Skeletal muscle satellite cell (primary cell): ENCODE data around the gene PPP1R1C.

Source experiments
- H3K27me3 ChIP-seq: 2 replicates; pipeline ENCODE4 v1.7.0; 2013; ENCODE audit warnings: low read length; ENCODE audit not compliant: control insufficient read depth, insufficient read depth
- H3K36me3 ChIP-seq: 2 replicates; pipeline ENCODE4 v1.7.0; 2013; ENCODE audit warnings: mild to moderate bottlenecking, control low read depth, low read length; ENCODE audit not compliant: insufficient read depth
- H3K4me1 ChIP-seq: 2 replicates; pipeline ENCODE4 v1.7.0; 2013; ENCODE audit warnings: low read length; ENCODE audit not compliant: control insufficient read depth, insufficient read depth
- H3K4me2 ChIP-seq: 2 replicates; pipeline ENCODE4 v1.7.0; 2013; ENCODE audit warnings: mild to moderate bottlenecking, low read length
- H3K4me3 ChIP-seq: 2 replicates; pipeline ENCODE4 v1.7.0; 2013; ENCODE audit warnings: low read length
- H3K9ac ChIP-seq: 2 replicates; pipeline ENCODE4 v1.7.0; 2013; ENCODE audit warnings: mild to moderate bottlenecking, low read depth, low read length, moderate library complexity
- H3K9me3 ChIP-seq: replicated peaks from 2 replicates; pipeline ENCODE4 v1.7.0; 2013; ENCODE audit warnings: mild to moderate bottlenecking, control low read depth, low read length

The PPP1R1C gene

DNA sequence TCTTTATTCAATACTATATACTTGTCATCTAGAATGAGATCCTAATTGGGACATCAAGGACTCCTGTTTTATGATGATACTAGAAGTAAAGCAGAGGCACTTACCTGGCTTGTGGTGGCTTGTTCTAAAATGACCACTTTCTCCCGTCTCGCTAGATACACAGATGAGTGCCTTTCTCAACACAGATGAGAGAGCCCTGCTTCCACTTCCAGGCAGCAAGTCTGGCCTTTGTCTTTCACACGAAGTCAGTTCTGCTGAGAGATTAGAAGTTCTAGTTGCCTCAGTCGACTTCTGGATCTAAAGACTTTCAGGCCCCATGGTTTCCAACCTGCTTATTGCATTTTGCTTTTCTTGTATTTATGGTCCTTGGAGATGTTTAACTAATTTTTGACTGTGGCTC is 70.3 kb downstream of the PPP1R1C start:
- Histone ChIP-seq H3K9ac (no peak overlapping the region), H3K27me3 (no peaks in the 10 kb centered on the region), H3K4me3 (no peak overlapping the region), H3K36me3 (no peaks in the 10 kb centered on the region), H3K4me1 (no peaks in the 10 kb centered on the region), H3K4me2 (no peak overlapping the region), H3K9me3 (no peaks in the 10 kb centered on the region)

GRCh38 chr2:182057002-182057401 is 71.3 kb downstream of the PPP1R1C start:
- H3K4me2 ChIP-seq = no peak overlapping the region
- H3K9me3 ChIP-seq = no peaks in the 10 kb centered on the region
- H3K4me1 ChIP-seq = no peaks in the 10 kb centered on the region
- H3K9ac ChIP-seq = no peak overlapping the region
- no peaks in the 10 kb centered on the region for H3K36me3 ChIP-seq
- H3K27me3 ChIP-seq = no peaks in the 10 kb centered on the region
- H3K4me3 ChIP-seq = no peak overlapping the region

DNA sequence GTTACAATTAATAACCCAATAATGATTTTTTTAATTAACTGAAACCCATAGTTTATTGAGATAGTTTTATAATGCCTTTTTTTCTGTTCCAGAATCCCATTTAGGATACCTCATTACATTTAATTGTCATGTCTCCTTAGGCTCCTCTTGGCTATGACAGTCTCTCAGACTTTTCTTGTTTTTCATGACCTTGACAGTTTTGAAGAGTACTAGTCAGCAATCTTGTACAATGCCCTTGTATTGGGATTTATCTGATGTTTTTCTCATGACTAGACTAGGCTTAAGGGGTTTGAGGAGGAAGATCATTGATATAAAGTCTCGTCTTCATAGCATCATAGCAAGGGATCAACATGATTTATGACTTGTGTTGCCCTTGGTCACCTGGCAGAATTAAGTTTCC is 72.4 kb downstream of the PPP1R1C start:
- Histone ChIP-seq H3K9me3 (no peaks in the 10 kb centered on the region), H3K9ac (no peak overlapping the region), H3K27me3 (no peaks in the 10 kb centered on the region), H3K4me2 (no peak overlapping the region), H3K36me3 (no peaks in the 10 kb centered on the region), H3K4me1 (no peaks in the 10 kb centered on the region), H3K4me3 (no peak overlapping the region)

- Histone ChIP-seq H3K27me3 (no peaks in the 10 kb centered on the region), H3K4me3 (no peak overlapping the region), H3K4me1 (peaks cover 8% of the 10 kb centered on the region), H3K4me2 (no peak overlapping the region), H3K9ac (no peak overlapping the region), H3K9me3 (no peaks in the 10 kb centered on the region), H3K36me3 (no peaks in the 10 kb centered on the region)
Measured at GRCh38 chr2:182061739-182062138, 76.1 kb downstream of the PPP1R1C start.

DNA sequence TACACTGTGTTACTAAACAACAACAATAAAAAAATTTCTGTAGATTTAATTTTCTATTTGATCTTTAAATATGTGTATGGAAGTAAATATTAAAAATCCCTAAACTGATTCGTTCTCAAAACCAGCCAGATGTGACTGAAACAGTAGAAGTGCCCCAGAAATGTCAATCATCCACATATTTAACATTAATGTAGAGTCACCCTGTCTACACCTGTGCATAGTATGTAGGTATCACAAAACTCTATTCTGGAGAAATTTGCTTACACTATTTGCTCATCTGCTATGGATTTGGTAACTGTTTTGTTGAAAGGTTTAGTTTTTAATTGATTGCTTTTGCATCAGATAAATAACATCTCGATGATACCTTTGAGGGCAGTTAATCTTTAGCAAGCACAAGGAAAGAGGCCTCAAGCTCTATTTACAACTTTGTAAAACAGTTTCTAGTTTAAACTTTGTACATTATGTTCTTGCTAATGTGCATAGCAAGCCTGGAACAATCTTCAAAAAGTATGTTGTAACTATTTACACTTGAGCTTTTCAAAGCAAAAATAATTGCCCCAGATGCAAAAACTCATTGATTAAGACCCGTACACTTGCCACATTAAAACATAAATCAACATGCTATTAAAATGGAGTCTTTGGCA is 76.8 kb downstream of the PPP1R1C start:
- Histone ChIP-seq H3K27me3 (no peaks in the 10 kb centered on the region), H3K4me1 (peaks cover 15% of the 10 kb centered on the region), H3K36me3 (no peaks in the 10 kb centered on the region), H3K4me3 (no peak overlapping the region), H3K4me2 (no peak overlapping the region), H3K9ac (no peak overlapping the region), H3K9me3 (no peaks in the 10 kb centered on the region)

- peaks cover 24% of the 10 kb centered on the region for H3K4me1 ChIP-seq
- H3K27me3 ChIP-seq = no peaks in the 10 kb centered on the region
- no peak overlapping the region for H3K4me3 ChIP-seq
- H3K4me2 ChIP-seq = no peak overlapping the region
- no peaks in the 10 kb centered on the region for H3K9me3 ChIP-seq
- no peaks in the 10 kb centered on the region for H3K36me3 ChIP-seq
- H3K9ac ChIP-seq = no peak overlapping the region
Measured at GRCh38 chr2:182064019-182064778, 78.5 kb downstream of the PPP1R1C start.

DNA sequence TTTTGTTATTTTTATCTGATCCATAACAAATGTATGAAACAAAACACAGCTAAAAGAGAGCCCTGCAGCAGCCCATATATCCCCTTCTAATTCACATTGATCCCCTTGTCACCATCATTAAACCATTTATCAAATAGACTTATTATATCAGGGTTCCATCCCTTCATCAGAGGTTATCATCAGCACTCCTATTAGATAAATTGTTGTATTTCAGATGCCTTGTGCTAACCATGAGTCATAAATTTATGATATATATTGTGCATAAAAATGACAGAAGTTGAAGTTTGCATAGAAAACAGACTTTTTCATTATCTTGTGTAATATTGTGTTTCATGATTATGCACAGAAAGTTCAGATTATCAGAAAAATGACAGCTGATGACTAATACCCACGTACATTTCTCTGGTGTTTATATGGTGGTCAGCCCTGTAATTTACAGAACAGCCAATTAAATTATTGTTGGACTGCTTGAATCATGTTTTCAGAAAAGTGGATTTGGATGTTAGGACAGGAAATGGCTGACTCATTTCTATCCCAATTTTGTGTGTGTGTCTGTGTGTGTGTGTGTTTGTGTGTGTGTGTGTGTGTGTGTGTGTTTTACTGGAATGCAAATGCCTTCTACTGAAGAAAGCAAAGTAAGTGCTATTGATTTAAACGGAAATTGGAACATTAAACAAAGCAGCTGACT is 80.9 kb downstream of the PPP1R1C start:
- Histone ChIP-seq H3K27me3 (no peaks in the 10 kb centered on the region), H3K9me3 (no peaks in the 10 kb centered on the region), H3K4me1 (peaks cover 24% of the 10 kb centered on the region), H3K4me3 (no peak overlapping the region), H3K4me2 (peak overlapping the region; percentile 43), H3K9ac (no peak overlapping the region), H3K36me3 (no peaks in the 10 kb centered on the region)

- Histone ChIP-seq H3K4me2 (no peak overlapping the region), H3K36me3 (no peaks in the 10 kb centered on the region), H3K9ac (no peak overlapping the region), H3K4me1 (peaks cover 24% of the 10 kb centered on the region), H3K27me3 (no peaks in the 10 kb centered on the region), H3K4me3 (no peak overlapping the region), H3K9me3 (no peaks in the 10 kb centered on the region)
Measured at GRCh38 chr2:182067393-182067792, 81.7 kb downstream of the PPP1R1C start.

DNA sequence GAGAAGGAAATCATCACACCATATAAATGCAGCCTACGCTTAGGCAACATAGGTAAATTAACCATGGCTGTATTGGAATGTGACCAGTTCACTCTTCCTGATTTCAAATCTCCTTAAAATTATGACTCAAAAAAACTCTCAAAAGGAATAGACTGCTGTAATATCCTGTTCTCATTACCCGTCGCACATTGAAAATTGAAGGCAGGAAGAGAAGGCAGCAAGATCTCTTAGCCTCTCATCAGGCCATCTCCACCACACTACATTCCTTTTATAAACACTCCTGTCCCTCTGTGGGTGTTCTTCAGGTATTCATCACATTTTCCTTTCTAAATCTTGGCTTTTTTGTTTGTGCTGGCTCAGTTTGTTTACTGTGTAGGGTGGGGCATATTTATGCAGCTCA is 83.2 kb downstream of the PPP1R1C start:
- H3K4me3 ChIP-seq = no peak overlapping the region
- no peaks in the 10 kb centered on the region for H3K9me3 ChIP-seq
- H3K27me3 ChIP-seq = no peaks in the 10 kb centered on the region
- no peak overlapping the region for H3K4me2 ChIP-seq
- no peak overlapping the region for H3K9ac ChIP-seq
- H3K4me1 ChIP-seq = peaks cover 24% of the 10 kb centered on the region
- no peaks in the 10 kb centered on the region for H3K36me3 ChIP-seq

- Histone ChIP-seq H3K9me3 (no peaks in the 10 kb centered on the region), H3K4me2 (no peak overlapping the region), H3K9ac (no peak overlapping the region), H3K4me3 (no peak overlapping the region), H3K27me3 (no peaks in the 10 kb centered on the region), H3K36me3 (no peaks in the 10 kb centered on the region), H3K4me1 (peaks cover 24% of the 10 kb centered on the region)
Measured at GRCh38 chr2:182069416-182069815, 83.8 kb downstream of the PPP1R1C start.

DNA sequence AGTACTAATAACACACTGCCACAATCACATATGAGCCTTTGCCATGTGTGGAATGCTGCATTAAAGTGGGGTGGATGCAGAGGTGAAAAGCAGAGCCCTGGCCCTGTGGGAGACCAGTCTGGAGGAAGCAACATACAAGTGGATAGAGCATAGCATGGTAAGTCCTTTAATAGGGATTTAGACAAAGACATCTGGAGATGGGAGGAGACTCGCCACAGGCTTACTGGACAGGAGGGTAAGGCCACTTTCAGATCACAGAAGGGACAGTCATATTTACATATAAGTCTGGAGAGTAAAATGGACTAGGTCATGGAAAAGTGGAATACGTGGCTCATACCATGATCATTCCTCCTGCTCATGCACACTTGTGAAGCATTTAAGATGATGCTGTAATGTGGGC is 84.3 kb downstream of the PPP1R1C start:
- Histone ChIP-seq H3K4me2 (no peak overlapping the region), H3K9me3 (no peaks in the 10 kb centered on the region), H3K4me1 (peaks cover 24% of the 10 kb centered on the region), H3K36me3 (no peaks in the 10 kb centered on the region), H3K9ac (no peak overlapping the region), H3K27me3 (no peaks in the 10 kb centered on the region), H3K4me3 (no peak overlapping the region)
